GM19455 (cell line): ENCODE results near the gene GAMT.

ENCODE experiments used
- ATAC-seq: cut with Tn5 transposase; IDR thresholded peaks from one replicate; pipeline ENCODE4 v1.9.1; 2021; ENCODE audit not compliant: unreplicated experiment

The GAMT gene

DNA sequence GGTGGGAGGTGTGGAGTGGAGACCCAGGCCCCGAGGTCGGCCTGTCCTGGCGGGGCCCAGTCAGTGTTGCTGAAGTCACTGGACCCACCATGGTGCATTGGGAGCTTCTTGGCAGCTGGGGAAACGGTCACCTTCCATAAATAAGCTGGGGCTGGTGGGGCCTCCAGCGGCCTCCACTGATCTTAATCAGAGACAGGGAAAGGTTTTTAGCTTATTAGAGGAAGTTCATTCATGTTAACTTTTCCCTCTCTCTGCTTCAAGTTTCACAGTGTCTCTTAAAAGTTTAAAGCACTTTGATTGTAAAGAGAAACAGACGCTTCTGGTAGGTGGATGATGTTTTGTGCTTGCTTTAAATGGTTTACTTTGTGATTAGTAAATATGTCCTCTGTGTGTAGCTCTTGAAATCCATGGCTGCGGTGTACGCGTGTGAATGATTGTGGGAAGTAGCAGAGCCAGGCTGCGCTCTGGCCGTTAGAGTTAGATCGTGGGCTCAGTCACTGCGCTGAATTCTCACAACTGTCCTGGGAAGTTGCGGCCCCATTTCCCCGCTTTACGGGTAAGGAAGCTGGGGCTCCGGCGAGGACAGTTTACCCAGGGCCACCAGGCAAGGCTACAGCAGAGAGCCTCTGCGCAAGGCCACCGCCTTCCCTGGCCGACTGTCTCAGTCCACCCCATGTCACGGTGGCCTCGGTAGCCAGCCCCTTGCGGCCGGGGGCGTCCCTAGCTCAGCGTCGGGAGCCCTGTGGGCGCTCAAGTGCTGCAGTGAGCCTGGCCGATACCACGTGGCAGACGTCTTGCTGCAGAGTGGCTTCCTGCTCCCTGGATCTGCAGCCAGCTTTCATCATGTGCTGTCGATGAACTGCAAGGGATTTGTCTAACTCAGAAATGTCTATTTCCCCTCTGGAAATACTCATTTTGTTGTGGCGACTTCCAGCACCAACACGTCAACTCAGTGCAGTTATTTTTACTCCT lies 34.2 kb downstream of the GAMT start:
- no peak for ATAC-seq

- no peak for ATAC-seq
Measured at GRCh38 chr19:1366296-1366695, 35.0 kb downstream of the GAMT start.

DNA sequence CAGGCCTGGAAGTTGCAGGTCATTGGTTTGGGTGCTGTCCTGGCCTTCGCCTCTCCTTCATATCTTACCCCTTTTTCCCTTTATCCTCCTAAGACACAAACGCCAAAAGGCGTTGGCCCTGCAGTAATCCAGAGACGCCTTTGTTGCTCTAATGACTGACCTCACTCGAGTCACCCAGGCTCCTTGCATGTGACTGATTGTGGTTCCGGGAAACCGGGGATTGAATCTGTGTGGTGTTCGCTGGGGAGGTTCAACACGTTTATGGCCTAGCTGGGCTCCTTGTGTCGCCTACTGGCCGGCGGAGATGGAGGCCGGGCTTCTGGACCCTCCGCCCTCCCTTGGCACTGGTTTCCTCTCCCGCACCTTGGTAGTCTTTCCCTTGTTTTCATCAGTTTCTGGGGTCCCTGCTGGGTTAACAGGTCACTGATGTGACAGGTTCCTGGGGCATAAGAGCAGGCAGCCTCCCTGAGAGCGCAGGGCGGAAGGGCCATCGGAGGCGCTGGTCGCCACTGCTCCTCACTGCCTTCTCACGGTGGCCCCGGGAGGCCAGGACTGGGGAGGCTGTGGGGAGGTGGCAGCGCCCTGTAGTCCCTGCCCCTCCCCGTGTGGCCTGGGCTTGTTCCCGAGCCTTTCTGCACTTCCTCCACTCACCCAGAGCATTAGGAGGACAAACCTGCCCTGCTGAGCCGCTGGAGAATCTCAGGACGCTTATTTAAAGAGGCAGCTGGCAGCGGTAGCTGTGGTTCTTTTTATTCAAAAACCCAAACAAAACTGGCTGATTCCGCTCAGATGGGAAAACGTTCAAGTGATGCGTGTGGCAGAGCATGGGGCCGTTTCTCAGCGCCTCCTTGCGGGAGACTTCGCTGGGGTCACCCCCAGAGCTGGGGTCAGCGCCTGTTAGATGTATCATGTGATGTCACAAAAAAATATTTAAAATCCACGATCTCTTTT lies 35.7 kb downstream of the GAMT start:
- no peak for ATAC-seq

DNA sequence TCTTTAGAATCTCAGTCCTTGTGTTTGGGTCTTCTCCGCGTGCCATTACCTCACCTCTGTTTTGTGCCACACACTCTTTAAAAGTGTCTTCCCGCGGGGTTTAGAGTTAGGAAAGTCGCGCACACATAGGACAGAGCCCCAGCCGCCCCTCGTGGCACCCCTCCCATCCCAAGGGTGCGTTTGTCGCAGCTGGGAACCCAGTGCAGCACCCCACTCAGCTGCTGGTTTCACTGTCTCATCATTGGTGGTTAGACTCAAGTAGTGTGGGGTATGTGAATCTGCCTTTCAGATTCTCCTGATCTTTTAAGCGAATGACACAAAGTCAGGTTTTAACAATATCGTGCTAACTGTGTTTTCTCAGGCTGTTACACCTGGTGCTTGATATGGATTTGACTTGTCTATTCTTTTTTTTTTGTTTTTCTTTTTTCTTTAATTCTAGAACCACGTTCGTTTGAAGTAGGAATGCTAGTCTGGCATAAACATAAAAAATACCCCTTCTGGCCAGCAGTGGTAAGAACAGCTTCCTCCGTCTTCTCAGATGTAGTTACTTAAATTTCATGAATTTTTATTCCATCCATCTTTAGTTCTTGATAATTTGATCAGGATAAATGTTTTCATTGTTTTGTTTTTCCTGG lies 37.2 kb downstream of the GAMT start:
- ATAC-seq, result no peak

GRCh38 chr19:1363599-1363998 lies 37.7 kb downstream of the GAMT start:
- no peak for ATAC-seq

DNA sequence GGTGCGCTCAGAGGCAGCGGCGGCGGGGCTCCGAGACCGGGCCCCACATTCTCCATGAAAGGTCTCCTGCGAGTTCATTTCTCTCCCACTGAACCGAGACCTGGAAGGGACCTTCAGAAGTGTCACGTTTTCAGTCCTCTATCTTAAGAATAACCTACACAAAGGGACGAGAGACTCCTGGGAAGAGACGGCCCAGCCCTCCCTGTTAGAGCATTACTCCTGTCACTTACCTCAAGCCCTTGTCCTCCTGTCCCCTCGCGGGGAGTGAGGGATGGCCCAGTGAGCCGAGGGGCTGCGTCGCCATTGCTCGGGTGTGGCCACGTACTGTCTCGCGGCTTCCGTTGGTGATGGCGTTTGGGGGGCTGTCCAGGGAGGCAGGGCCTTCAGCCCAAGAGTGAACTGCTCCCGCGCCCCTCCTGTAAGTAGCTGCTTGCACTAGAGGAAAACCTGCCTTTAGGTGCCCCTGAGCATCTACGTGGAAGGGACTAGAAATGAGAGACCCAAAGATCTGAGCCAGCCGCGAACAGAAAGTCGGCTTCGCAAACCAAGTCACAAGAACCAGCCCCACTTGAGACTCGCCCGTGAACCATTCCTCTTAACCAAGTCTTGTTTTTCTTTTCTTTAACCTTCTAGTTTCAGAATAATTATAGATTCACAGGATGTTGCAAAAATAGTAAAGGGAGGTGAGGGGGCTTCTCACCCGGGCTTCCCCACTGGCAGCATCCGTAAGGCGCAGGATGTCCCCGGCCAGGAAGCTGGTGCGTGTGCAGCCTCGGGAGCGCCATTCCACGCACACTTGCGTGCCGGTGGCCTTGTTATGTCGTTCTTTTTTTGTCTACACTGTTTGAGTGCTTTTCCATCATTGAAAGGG lies 38.7 kb downstream of the GAMT start:
- no peak for ATAC-seq

GRCh38 chr19:1361601-1362386 lies 39.5 kb downstream of the GAMT start:
- ATAC-seq, result no peak

DNA sequence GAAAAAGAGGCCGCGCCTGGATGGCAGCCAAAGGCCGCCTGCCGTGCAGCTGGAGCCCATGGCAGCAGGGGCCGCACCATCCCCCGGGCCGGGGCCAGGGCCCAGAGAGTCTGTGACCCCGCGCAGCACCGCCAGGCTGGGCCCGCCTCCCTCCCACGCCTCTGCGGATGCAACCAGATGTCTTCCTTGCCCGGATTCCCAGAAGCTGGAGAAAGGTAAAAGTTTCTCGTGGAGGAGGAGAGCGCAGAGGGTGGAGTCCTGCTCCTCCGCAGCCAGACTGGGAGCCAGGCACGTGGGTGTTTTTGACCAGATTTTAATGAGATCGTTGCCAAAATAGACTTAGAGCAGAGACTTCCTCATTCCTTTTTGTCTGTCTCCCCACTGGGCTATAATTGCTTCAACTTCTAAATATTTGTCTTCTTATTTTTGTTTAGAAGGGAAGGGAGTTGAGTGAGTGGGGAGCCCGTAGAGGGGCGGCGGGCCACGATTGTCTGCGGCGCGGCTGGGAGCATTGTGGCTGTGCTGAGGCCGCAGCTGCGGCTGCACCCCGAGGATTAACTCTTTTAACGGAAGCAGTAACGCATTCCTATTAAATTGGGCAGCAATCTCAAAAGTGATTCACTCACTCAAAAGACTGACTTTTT lies 40.4 kb downstream of the GAMT start:
- ATAC-seq, result no peak

DNA sequence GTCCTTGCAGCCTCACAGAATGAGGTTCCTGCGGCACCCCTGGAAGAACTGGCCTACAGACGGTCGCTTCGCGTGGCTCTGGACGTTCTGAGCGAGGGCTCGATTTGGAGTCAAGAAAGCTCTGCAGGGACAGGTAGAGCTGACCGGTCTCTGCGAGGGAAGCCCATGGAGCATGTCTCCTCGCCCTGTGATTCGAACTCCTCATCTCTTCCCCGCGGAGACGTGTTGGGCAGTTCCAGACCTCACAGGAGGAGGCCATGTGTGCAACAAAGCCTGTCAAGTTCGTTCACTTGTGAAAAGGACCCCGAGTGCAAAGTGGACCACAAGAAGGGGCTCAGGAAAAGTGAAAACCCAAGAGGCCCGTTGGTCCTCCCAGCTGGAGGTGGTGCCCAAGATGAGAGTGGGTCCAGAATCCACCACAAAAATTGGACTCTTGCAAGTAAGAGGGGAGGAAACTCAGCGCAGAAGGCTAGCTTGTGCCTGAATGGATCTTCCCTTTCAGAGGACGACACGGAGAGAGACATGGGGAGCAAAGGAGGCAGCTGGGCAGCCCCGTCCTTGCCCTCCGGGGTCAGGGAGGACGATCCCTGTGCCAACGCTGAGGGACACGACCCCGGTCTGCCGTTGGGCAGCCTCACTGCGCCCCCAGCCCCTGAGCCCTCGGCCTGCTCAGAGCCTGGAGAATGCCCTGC lies 41.1 kb downstream of the GAMT start:
- ATAC-seq, result no peak

DNA sequence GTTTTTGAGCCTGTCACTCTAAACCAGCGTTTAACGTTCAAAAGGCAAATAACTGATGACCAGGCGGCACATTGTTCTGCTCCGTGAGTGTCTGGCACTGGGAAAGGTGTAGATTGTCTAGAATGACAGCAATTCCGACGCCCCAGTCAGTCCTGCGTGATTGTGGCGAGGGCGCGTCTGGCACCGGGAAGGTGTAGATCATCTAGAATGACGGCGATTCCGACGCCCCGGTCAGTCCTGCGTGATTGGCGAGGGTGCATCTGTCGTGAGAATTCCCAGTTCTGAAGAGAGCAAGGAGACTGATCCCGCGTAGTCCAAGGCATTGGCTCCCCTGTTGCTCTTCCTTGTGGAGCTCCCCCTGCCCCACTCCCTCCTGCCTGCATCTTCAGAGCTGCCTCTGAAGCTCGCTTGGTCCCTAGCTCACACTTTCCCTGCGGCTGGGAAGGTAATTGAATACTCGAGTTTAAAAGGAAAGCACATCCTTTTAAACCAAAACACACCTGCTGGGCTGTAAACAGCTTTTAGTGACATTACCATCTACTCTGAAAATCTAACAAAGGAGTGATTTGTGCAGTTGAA lies 43.7 kb downstream of the GAMT start:
- ATAC-seq, result no peak

DNA sequence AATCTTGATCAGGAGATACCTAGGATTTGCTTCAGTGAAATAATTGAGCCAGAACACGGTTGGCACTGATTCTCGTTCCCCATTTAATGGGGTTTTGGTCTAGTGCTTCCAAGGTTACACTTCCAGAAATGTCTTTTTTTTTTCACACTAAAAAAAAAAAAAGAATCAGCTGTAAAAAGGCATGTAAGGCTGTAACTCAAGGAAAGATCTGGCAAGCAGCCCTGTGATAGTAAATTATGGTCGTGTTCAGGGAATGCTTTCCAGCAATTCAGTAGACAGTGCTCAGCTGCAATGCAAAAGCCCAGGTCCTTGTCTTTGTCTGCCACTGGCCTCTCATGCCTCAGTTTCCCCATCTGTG lies 44.9 kb downstream of the GAMT start:
- ATAC-seq, result no peak

GRCh38 chr19:1355568-1356507 lies 45.5 kb downstream of the GAMT start:
- ATAC-seq, result no peak

- ATAC-seq, result peak; percentile 49
Measured at GRCh38 chr19:1354970-1355567, 46.3 kb downstream of the GAMT start.

GRCh38 chr19:1353144-1353543 lies 48.2 kb downstream of the GAMT start:
- ATAC-seq, result no peak

GRCh38 chr19:1351381-1351851 lies 49.9 kb downstream of the GAMT start:
- no peak for ATAC-seq

DNA sequence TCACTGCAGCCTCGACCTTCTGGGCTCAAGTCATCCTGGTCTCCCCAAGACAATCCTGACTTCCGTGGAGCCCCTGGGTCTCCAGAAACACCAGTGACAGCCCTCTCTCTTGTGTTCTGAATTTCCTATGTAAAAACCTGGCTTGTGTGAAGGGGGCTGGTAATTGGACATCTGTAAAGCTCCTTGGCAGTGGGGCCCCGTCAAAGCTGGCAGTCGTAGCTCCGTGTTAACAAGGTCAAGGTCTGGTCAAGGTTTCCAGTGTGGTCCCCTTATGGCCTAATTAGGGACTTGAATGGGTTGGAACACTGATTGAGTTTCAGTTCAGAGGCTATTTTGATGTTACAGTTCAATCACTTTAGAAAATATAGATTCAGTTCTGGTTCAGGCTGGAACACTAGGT lies 50.5 kb downstream of the GAMT start:
- ATAC-seq, result no peak

DNA sequence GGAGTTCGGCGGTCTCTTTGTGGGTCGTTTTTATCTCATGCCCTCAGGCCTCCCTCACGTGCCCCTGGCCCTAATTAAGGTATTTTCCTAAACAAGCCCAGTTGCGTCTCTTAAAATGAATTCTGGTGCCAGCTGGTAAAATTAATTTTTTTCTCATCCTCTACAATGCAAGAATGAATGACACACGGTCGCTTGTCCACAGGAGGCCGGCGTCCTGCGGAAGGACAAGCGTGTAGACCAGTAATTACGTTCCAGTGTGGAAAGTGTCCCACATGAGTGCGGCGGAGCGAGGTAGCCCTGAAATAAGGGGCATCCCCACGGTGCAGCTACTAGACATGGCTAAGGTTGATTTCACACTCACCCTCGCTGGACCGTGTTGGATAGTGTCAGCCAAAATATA lies 52.1 kb downstream of the GAMT start:
- ATAC-seq, result no peak
